ENCODE measurements around the gene STRADB.

The STRADB gene

DNA sequence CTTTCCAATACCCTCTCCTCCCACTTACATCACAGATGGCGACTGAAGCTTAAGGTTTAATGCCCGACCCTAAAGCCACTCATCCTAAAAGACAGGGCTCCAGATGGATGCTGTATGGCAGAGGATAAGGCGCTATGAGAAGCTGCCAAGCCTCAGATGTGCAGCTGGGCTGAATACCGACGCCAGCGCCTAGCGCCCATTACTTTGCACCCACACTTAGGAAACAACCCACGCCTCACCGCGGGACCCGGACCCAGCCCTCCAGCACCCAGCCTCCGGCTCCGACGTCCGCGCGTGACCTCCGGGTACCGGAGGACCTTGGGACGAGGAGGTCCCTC, 617 bp upstream of the STRADB start:
- no peak for TF ChIP-seq EZH2phosphoT487 (IDR thresholded peaks at IDR 0.05; ENCODE audit: borderline replicate concordance, low read length)
- TF ChIP-seq, protein P1, sequence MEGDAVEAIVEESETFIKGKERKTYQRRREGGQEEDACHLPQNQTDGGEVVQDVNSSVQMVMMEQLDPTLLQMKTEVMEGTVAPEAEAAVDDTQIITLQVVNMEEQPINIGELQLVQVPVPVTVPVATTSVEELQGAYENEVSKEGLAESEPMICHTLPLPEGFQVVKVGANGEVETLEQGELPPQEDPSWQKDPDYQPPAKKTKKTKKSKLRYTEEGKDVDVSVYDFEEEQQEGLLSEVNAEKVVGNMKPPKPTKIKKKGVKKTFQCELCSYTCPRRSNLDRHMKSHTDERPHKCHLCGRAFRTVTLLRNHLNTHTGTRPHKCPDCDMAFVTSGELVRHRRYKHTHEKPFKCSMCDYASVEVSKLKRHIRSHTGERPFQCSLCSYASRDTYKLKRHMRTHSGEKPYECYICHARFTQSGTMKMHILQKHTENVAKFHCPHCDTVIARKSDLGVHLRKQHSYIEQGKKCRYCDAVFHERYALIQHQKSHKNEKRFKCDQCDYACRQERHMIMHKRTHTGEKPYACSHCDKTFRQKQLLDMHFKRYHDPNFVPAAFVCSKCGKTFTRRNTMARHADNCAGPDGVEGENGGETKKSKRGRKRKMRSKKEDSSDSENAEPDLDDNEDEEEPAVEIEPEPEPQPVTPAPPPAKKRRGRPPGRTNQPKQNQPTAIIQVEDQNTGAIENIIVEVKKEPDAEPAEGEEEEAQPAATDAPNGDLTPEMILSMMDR (IDR thresholded peaks at IDR 0.05; ENCODE audit: low read depth, low read length, poor library complexity, severe bottlenecking): no peak
- Histone ChIP-seq H3K27me3 (ENCODE audit: control insufficient read depth, low read length) (peaks cover 14% of the 10 kb centered on the region), H4K20me1 (ENCODE audit: control insufficient read depth, insufficient read depth, low read depth, low read length) (no peaks in the 10 kb centered on the region; the same call in 1 of the 2 replicates), H3K4me1 (ENCODE audit: control insufficient read depth, low read length) (peaks cover 10% of the 10 kb centered on the region), H3K27ac (ENCODE audit: low read depth, low read length) (peak overlapping the region; percentile 28), H3K36me3 (ENCODE audit: control insufficient read depth, low read length) (no peaks in the 10 kb centered on the region), H3K9me3 (ENCODE audit: control insufficient read depth, insufficient read depth, low read length) (no peaks in the 10 kb centered on the region), H3K79me2 (ENCODE audit: control insufficient read depth, low read length) (peaks cover 8% of the 10 kb centered on the region), H3K9me2 (replicated peaks; ENCODE audit: control insufficient read depth, low read length) (no peaks in the 10 kb centered on the region), H3K4me2 (ENCODE audit: low read length) (peak overlapping the region; percentile 72), H3K4me3 (ENCODE audit: low read length) (peak overlapping the region; percentile 81), H3F3A (ENCODE audit: control insufficient read depth, insufficient read depth) (0 out of 2 replicates have a peak, but pooled peaks cover 3% of the 10 kb centered on the region)

DNA sequence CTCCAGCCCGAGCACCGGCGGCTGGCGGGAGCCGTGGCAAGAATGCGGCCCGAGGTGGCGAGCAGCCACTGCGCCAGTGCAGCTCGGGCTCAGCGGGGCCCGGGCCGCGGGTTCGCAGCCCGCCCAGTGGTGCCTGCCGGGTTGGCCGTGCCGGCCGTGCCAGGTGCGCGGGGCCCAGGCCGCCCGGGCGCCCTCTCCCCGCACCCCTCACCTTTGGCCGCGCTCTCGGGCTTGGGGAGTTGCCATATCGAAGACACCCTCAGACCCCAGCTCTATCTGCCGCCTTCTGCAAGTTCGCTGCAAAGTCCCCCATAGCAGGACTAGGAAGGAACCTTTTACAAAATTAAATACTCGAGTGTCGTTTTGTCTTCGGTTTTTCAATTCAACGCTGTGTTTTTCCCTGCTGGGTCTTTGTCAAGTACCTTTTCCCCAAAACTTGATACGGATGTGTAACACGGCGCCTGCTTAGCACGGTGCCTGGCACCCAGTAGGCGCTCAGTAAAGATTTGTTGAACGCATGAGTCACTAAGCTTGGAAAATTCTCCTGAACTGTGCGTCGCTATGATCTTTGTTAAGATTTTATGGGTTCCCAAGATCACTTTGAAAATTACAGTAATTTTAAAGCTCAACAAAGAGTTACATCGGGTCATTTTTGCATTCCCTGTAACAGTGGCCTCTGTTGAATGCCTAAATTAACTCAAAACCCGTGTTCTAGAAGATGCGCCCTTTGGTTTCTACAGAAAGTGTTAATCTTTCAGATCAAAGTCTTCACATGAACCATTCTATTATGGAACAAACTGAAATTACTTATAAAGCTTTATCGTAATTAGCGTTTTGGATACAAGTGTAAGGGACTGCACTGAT, 750 bp downstream of the STRADB start:
- Histone ChIP-seq H3K27ac (ENCODE audit: low read depth, low read length) (no peak overlapping the region), H3K4me2 (ENCODE audit: low read length) (peak overlapping the region; percentile 72), H3K27me3 (ENCODE audit: control insufficient read depth, low read length) (peaks cover 14% of the 10 kb centered on the region), H3K4me1 (ENCODE audit: control insufficient read depth, low read length) (peaks cover 10% of the 10 kb centered on the region), H4K20me1 (ENCODE audit: control insufficient read depth, insufficient read depth, low read depth, low read length) (no peaks in the 10 kb centered on the region), H3K9me3 (ENCODE audit: control insufficient read depth, insufficient read depth, low read length) (no peaks in the 10 kb centered on the region), H3F3A (ENCODE audit: control insufficient read depth, insufficient read depth) (no peaks in the 10 kb centered on the region), H3K9me2 (replicated peaks; ENCODE audit: control insufficient read depth, low read length) (no peaks in the 10 kb centered on the region), H3K36me3 (ENCODE audit: control insufficient read depth, low read length) (no peaks in the 10 kb centered on the region), H3K79me2 (ENCODE audit: control insufficient read depth, low read length) (peaks cover 8% of the 10 kb centered on the region), H3K4me3 (ENCODE audit: low read length) (peak overlapping the region; percentile 81)
- TF ChIP-seq, protein P1 (IDR thresholded peaks at IDR 0.05; ENCODE audit: low read depth, low read length, poor library complexity, severe bottlenecking): no peak
- no peak for TF ChIP-seq EZH2phosphoT487 (IDR thresholded peaks at IDR 0.05; ENCODE audit: borderline replicate concordance, low read length)

DNA sequence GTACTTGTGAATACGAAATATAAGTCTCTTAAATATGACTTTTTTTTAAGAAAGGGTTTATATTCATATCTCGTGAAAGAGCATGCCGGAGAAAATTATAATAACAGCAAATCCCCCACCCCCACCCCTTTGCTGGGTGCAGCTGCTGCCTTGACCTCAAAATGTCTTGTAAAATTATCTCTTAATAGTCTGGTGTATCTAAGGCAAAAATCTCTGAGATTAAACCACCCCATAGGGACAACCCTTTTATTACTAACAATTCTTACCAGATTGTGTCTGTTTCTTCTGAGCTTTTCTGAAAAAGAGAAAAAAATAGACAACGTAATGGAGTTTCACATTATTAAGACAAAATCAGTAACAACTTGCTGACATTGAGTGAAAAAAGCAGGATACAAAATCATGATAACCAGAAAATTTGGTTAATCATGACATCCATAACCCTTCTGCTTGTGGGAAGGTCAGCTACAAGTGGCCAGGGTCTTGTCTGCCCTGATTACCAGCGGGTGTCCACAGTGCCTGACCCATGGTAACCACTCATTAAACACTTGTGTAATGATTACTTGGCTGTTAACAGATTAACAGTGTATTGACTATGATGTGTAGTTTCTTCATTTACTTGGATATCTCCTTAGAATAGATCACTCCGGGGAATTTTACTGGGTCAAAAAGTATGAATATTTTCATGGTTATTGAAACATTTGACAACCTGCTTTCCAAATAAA, 1.5 kb downstream of the STRADB start:
- Histone ChIP-seq H3K27me3 (ENCODE audit: control insufficient read depth, low read length) (peaks cover 14% of the 10 kb centered on the region), H3K9me3 (ENCODE audit: control insufficient read depth, insufficient read depth, low read length) (no peaks in the 10 kb centered on the region), H3K36me3 (ENCODE audit: control insufficient read depth, low read length) (no peaks in the 10 kb centered on the region), H3K4me3 (ENCODE audit: low read length) (no peak overlapping the region), H4K20me1 (ENCODE audit: control insufficient read depth, insufficient read depth, low read depth, low read length) (no peaks in the 10 kb centered on the region), H3K79me2 (ENCODE audit: control insufficient read depth, low read length) (peaks cover 8% of the 10 kb centered on the region), H3F3A (ENCODE audit: control insufficient read depth, insufficient read depth) (no peaks in the 10 kb centered on the region), H3K27ac (ENCODE audit: low read depth, low read length) (no peak overlapping the region), H3K4me2 (ENCODE audit: low read length) (peak overlapping the region; percentile 72), H3K4me1 (ENCODE audit: control insufficient read depth, low read length) (peaks cover 10% of the 10 kb centered on the region), H3K9me2 (replicated peaks; ENCODE audit: control insufficient read depth, low read length) (no peaks in the 10 kb centered on the region)
- TF ChIP-seq EZH2phosphoT487 (IDR thresholded peaks at IDR 0.05; ENCODE audit: borderline replicate concordance, low read length): no peak
- TF ChIP-seq, protein P1 (IDR thresholded peaks at IDR 0.05; ENCODE audit: low read depth, low read length, poor library complexity, severe bottlenecking): no peak
